NCI-H146 (cell line): ENCODE data around the gene CIT.
"Not testable (repeated sequence)": the region's sequence is repeated elsewhere in the genome, so short reads cannot be mapped to it uniquely, and the experiment has no call there.

Experiments
- DNase-seq: peaks from one replicate; lab custom pipeline; 2025; lab: John Stamatoyannopoulos, UW

The CIT gene, protein sequence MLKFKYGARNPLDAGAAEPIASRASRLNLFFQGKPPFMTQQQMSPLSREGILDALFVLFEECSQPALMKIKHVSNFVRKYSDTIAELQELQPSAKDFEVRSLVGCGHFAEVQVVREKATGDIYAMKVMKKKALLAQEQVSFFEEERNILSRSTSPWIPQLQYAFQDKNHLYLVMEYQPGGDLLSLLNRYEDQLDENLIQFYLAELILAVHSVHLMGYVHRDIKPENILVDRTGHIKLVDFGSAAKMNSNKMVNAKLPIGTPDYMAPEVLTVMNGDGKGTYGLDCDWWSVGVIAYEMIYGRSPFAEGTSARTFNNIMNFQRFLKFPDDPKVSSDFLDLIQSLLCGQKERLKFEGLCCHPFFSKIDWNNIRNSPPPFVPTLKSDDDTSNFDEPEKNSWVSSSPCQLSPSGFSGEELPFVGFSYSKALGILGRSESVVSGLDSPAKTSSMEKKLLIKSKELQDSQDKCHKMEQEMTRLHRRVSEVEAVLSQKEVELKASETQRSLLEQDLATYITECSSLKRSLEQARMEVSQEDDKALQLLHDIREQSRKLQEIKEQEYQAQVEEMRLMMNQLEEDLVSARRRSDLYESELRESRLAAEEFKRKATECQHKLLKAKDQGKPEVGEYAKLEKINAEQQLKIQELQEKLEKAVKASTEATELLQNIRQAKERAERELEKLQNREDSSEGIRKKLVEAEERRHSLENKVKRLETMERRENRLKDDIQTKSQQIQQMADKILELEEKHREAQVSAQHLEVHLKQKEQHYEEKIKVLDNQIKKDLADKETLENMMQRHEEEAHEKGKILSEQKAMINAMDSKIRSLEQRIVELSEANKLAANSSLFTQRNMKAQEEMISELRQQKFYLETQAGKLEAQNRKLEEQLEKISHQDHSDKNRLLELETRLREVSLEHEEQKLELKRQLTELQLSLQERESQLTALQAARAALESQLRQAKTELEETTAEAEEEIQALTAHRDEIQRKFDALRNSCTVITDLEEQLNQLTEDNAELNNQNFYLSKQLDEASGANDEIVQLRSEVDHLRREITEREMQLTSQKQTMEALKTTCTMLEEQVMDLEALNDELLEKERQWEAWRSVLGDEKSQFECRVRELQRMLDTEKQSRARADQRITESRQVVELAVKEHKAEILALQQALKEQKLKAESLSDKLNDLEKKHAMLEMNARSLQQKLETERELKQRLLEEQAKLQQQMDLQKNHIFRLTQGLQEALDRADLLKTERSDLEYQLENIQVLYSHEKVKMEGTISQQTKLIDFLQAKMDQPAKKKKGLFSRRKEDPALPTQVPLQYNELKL (N-terminal part only)

DNA sequence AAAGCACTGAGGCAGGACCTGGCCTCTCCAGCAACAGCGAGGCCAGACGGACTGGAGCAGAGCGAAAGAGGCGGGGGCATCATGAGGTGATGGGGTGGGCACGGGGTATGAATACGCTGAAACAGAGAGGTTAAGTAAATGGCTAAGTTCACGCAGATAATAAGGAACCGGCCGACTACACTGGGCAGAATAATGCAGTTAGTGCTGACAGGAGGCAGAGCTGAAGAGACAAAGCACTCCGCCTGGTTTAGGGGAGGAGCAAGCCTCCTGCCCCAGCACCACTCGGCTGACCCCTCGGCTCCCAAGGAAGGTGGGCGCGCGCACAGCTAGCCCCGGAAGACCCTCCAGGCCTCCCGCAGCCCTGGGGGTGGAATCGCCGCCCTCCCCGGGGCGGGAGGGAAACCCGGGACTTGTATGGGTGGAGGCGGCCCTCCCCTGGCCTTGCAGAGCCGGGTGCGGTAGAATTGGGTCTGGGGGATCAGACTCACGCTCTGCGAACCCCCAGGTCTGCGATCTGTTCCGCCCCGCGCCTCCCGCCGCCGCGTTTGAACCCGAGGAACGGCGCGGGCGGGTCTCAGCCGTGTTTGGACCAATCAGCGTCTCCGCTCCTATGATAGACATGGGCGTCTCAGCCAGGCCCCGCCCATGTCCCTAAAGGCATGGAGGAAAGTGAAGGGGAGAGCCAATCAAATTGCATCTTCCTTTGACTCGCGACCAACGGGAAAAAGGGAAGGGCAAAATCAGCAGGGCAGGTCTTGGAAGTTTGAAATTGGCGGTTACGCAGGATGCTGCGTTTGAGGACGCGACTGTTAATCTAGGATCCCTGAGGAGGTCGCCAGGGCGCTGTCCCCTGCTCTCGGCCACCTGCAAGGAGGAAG is at the start of gene CIT:
TSS of gene CIT (minus strand) at position 560 of the 878 bp plus-strand sequence. CDS start 1,152 bp downstream, outside the sequence.
- DNase-seq = peak; percentile 97

DNA sequence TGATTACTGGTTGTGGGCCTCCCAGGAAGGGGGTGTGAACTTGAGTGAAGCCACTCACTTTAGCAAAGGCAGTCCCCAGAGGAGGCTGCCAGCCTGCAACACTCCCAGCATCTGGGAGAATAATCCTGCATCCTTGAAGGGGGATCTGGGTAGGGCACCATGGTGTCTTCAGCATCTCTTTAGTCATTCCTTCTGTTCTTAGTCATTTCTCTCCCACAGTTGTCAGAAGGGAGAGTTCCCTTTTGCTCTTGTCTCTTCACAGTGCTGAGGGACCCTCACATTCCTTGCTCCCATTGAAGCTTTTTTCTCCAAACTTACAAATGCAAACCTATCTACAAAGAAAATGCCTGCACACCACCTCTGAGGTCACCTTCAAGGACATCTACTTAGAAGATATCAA is 48.1 kb upstream of the CIT start:
- no peak for DNase-seq

DNA sequence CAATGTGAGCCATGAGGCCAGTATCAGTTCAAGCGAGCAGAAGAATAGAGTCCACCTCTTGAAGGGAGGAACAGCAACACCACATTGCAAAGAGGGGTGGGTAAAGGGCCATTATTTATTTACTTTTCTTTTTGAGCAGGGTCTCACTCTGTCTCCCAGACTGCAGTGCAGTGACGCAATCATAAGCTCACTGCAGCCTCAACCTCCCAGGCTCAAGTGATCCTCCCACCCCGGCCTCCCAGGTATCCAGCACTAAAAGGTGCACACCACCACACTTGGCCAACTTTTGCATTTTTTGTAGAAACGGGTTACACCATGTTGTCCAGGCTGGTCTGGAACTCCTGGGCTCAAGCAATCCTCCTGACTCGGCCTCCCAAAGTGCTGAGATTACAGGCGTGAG is 42.9 kb upstream of the CIT start:
- DNase-seq = no peak

DNA sequence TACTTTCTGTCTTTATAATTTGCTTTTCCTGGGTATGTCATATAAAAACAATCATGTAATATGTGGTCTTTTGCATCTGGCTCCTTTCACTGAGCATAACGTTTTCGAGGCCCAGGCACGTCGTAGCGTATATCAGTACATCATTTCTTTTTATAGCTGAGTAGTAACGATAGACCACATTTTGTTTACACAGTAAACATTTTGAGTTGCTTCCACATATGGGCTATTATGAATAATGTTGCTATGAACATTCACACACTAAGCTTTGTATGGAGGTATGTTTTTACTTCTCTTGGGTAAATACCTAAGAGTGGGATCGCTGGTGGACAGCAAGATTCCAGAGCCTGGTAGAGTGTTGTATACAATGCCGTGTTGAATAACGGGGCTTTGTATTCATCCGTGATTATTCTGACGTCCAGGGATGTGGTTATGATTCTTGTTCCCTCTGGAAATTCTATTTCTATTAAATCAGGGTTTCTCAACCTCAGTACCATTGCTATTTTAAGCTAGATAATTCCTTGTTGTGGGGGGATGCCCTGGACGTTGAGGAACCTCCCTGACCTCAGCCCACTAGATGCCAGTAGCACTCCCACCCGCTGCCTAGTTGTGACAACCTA is 38.9 kb upstream of the CIT start:
- DNase-seq = no peak

DNA sequence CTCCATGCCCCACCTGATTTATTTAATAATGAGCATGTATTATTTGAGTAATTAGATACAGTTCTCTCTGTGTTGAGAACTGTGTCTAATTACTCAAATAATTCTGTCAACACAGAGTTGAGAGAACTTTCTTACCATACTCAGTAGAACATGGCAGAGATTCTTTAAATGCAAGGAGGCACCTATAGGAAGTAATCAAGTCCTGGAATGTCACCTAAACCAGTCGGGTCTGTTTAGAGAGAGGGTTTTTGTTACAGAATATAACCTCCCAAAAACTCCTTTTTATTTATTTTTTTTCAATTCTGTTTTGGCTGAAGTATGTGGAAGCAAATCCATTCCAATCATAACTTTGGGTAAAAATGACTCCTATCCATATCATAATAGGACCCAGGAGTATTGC is 37.5 kb upstream of the CIT start:
- no peak for DNase-seq

DNA sequence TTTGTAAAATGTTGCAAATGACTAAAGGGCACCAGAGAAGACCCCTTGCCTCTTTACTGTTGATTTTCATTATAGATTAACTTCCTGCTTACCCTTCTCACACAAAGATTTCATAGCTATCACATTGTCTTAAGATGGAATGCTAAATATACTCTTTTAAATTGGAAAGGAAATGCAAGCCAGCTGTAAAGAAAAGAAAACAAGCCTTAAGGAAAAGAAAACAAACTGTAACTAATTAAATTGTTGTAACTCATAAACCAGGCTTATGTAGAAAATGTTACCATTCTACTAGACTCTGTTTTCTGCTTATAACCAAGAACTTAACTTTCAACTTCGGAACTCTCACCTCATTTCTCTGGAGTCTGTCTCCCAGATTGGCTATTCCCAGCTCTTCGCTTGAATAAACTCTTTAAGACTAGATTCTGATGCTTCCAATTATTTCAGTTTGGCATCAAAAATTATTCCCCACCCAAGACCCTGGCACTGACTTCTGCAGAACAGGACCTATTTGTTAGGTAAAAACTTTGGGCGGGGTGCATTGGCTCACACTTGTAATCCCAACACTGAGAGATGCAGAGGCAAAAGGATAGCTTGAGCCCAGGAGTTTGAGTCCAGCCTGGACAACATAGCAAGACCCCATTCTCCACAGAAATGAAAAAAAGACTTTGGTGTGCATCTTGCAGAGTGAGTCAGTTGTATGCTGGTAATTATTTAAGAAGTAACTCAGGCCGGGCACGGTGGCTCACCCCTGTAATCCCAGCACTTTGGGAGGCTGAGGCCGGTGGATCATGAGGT is 36.6 kb upstream of the CIT start:
- no peak for DNase-seq

GRCh38 chr12:119911182-119911581 is 34.1 kb upstream of the CIT start:
- DNase-seq = no peak

- no peak for DNase-seq
Observed at GRCh38 chr12:119910586-119910985, 33.5 kb upstream of the CIT start.

- DNase-seq = peak; percentile 74
Observed at GRCh38 chr12:119902084-119902509, 25.0 kb upstream of the CIT start.

GRCh38 chr12:119901670-119902069 is 24.6 kb upstream of the CIT start:
- no peak for DNase-seq

DNA sequence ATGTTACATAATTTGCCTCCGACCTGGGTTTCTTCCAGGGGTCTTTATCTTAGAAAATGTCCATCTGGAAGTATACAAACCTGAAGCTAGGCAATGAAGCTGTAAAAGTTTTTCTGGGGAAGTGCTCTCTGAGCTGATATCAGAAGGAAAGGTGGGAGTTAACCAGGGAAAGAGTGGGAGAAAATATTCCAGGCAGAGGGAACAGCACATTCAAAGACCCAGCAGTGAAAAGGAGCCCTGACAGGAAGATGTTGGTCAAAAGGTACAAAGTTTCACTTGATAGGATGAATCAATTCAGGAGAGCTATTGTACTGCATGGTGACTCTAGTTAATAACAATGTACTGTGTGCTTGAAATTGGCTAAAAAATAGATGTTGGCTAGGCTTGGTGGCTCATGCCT is 17.8 kb upstream of the CIT start:
- no peak for DNase-seq

- not testable (repeated sequence) for DNase-seq
Observed at GRCh38 chr12:119892611-119893010, 15.5 kb upstream of the CIT start.

DNA sequence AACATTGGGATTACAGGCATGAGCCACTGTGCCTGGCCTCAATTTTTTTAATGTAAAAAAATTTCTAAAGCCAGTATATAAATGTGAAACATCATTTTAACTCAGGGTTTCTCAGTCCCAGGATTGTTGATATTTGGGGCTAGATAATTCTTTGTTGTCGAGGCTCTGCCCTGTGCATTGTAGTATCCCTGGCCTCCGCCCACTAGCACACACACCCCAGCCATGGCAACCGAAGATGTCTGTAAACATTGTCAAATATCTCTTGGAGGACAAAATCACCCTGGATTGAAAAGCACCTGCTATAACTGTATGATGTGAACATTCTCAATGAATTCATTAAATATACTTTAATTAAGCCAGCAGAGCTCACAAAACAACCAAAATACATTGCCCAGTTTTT is 8.4 kb upstream of the CIT start:
- peak; percentile 47 for DNase-seq

DNA sequence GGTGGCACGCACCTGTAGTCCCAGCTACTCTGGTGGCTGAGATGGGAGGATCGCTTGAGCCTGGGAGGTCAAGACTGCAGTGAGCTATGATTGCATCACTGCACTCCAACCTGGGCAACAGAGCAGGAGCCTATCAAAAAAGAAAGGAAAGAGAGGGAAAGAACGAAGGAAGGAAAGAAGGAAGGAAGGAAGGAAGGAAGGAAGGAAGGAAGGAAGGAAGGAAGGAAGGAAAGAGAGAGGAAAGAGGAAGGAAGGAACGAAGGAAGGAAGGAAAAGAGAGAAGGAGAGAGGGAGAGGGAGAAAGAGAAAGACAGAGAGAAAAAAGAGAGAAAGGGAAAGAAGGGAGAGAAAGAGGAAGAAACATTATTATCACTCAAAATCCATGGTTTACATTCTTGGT is 6.7 kb upstream of the CIT start:
- not testable (repeated sequence) for DNase-seq

- no peak for DNase-seq
Observed at GRCh38 chr12:119883237-119883636, 6.1 kb upstream of the CIT start.

DNA sequence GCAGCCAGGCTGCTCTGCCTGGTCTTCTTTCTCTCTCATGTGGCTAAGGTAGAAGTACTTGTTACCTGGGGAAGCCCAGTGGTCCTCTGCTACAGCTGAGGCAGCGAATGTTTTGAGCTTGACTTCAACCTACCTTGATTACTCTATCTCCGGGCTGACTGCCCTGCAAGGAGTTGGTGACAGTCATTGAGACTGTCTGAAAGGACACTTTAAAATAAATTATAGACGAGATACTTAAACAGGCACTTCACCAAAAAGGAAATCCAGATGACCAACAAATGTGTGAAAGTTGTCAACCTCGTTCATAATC is 474 bp upstream of the CIT start:
- no peak for DNase-seq

DNA sequence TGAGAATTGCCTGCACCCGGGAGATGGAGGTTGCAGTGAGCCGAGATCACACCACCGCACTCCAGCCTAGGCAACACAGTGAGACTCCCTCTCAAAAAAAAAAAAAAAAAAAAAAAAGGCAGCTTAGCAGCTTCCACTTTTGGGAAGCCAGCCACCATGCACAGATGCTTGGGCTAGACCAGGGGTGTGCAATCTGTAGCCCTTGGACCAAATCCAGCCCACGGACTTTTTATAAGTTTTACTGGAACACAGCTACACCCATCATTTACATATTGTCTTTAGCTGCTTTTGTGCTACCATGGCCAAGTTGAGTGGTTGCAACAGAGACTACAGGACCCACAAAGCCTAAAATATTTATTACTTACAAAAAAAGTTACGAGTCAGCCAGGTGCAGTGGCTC is 6.7 kb downstream of the CIT start:
- DNase-seq = no peak

GRCh38 chr12:119869720-119870119 is 7.4 kb downstream of the CIT start:
- no peak for DNase-seq

- DNase-seq = peak; percentile 25
Observed at GRCh38 chr12:119868992-119869391, 8.1 kb downstream of the CIT start.

DNA sequence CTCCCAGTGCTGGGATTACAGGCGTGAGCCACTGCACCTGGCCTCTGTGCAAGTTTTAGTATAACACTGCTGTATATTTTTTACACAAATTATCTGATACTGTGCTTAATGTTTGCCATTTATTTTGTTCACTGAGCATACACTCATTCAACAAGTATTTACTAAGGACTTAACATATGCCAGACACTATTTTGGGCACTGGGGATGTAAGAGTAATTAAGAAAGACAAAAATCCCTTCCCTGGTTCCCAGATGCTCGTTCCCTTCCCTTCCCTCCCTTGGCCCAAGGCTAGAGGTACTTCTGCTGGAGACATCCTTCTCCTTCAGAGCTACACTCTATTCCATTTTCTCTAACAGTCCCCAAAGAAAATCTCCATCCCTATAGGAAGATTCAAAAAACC is 12.5 kb downstream of the CIT start:
- DNase-seq = no peak
